NK-92 treated with Interleukin-12 subunit alpha and Interleukin-12 subunit beta, amount 100 ng/mL, for 24 hours (cell line): ENCODE measurements around the gene SYNGR4.

Source experiments
- DNase-seq: peaks from one replicate; lab custom pipeline; 2025; lab: John Stamatoyannopoulos, UW

Gene SYNGR4

GRCh38 chr19:48341515-48342413 lies 22.4 kb upstream of the SYNGR4 start:
- DNase-seq: no peak

GRCh38 chr19:48342414-48342738 lies 21.8 kb upstream of the SYNGR4 start:
- no peak for DNase-seq

DNA sequence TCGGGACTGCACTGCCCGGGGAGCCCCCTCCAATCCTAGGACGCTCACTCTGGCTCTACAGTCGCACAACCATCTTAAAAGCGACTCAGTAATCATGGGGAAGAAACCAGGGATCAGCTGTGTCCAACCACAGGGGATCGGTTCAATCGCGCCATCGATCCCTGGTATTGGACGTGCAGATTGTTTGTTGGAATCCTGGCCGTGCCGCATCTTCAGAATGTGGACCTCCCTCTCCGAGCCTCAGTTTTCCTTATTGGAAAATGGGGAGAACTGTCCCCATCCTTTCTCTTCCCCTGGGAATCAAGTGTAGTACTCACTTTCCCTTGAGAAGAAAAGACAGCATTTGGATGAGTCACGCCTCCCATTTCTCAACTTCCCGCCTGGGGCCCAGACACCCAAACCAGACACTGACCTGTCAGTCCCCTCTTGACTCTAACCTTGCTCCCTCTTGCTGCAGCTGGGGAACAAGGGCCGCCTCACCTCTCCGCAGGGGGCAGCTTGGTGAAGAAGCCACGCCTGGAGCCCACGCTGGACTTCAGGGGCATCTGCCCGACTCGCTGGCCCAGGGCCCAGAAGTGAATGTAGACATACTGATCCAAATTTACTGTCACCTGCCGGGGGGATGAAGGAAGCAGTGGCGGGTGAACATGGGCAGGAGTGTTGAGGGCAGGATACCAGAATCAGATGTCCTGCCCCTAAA lies 21.2 kb upstream of the SYNGR4 start:
- no peak for DNase-seq

DNA sequence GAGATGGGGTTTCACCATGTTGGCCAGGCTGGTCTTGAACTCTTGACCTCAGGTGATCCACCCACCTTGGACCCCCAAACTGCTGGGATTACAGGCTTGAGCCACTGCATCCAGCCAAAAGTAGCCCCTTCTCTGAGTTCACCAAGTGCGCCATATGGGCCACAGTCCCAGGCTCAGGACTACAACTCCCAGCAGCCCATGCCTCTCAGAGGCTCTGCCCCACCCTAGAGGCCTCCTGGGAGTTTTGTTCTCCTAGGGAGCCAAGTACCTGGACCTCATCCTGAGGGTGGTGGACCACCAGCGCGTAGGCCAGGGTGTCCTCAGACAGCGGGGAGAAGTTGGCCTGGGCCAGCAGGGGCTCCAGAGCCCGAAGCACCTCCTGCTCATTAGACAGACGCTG lies 19.3 kb upstream of the SYNGR4 start:
- no peak for DNase-seq

- DNase-seq: no peak
Observed at GRCh38 chr19:48346191-48346590, 18.0 kb upstream of the SYNGR4 start.

DNA sequence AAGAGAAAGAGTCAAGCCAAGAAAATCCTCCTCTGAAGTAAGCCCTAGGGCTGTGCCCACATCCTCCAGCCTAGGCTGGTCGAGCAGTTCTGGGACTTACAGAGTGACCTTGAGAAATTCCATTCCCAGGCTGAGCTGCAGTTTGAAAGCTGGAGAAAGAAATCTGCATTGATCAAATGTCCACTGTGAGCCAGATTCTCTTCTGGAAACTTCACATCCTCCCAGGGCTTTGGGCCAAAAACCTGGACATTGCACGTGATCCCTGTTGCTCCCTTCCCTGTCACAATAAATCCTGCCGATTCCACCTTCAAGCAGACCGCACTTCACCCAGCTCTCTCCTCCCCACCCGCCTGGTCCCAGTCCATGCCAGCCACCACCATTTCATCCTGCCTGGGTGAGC lies 16.1 kb upstream of the SYNGR4 start:
- DNase-seq: no peak

GRCh38 chr19:48348737-48349136 lies 15.4 kb upstream of the SYNGR4 start:
- no peak for DNase-seq

GRCh38 chr19:48350856-48351255 lies 13.3 kb upstream of the SYNGR4 start:
- no peak for DNase-seq

- peak; percentile 51 for DNase-seq
Observed at GRCh38 chr19:48351341-48351752, 12.8 kb upstream of the SYNGR4 start.

- DNase-seq: no peak
Observed at GRCh38 chr19:48353677-48354076, 10.5 kb upstream of the SYNGR4 start.

GRCh38 chr19:48354332-48354992 lies 9.7 kb upstream of the SYNGR4 start:
- no peak for DNase-seq

DNA sequence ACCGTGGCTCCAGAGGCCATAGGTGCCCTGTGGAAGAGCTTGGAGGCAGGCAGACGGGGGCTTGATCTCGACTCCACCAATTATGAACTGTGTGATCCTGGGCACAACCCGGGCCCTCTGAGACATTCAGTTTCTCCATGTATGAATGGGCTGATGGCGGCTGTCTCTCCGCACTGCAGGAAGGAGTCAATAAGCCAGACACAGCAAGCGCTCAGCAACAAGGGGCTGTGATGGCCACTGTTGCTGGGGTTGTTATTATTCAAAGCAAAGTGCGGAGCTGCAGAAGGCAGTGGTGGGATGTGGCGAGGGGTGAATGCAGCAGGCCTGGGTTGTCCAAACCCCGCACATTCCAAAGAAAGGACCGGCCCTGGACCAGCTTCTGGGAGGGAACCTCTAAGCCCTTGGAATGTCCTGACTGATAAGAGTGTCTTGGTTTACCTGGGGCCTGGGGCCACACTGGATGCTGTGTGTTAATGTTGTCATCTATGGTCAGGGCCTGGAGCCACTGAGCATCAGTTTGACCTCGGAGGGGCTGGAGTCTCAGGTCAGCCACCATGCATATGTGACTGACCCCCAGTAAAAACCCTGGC lies 8.7 kb upstream of the SYNGR4 start:
- DNase-seq: no peak

GRCh38 chr19:48359123-48359522 lies 5.0 kb upstream of the SYNGR4 start:
- no peak for DNase-seq

DNA sequence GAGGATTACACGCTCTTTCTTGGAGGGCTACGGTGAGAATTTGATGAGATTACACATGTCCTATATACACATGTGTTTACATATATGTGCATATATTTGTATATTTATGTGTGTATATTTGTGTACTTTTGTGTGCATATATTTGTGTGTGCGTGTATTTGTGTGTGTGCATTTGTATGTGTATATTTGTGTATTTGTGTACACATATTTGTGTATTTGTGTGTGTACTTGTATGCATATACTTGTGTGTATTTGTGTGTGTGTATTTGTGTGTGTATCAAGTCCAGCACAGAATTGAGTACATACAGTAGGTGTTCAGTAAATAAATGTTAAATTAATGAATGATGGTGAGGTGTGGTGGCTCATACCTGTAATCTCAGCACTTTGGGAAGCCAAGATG lies 2.3 kb upstream of the SYNGR4 start:
- no peak for DNase-seq

DNA sequence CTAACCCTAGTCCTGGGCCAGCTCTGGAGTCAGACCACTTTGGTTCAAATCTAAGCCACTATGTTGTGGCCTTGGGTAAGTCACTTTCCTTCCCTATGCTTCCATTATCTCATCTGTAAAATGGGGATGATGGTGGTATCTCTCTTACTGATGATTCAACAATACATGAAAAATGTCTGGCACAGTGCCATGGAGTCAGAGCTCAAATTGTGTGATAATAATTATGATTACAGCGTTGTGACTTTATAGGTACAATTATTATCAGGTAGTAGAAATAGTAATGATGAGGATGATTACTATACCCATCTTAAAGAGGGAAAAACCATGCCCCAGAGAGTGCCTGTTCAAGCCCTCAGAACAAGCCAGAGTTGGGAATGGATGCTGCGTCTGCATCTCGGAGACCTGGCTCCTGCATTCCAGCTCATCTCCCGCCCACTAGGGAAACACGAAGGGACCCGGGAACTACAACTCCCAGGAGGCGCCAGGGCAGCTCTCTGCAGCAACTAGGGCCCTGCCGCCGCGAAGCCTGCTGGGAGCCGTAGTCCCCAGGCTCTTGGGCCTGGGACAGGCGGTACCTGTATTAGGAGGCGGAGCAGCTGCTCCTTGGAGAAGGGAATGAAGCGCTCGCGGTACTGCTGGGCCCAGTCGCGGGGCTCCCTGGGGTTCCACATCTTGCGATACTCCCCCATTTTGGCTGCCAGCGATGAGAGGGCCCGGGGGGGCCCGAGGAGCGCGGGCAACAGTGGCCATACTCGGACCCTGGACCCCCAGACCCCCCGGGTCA lies 1.3 kb upstream of the SYNGR4 start:
- peak; percentile 91 for DNase-seq

DNA sequence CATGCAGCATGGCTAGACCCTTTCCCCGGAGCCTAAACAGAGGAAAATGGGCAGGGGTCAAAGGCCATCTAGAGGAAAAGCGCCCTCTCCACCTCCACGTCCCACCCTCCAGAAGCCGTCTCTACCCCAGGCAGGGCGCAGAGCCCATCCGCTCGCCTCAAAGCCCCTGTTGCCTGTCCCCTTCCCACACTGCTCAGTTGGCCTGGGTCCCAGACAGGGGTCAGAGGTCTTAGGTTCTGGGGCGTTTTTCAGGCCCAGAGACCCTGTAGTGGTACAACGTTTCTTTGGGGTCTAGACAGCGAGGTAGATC lies 712 bp upstream of the SYNGR4 start:
- DNase-seq: no peak

GRCh38 chr19:48364598-48365348 lies 606 bp downstream of the SYNGR4 start:
- no peak for DNase-seq

DNA sequence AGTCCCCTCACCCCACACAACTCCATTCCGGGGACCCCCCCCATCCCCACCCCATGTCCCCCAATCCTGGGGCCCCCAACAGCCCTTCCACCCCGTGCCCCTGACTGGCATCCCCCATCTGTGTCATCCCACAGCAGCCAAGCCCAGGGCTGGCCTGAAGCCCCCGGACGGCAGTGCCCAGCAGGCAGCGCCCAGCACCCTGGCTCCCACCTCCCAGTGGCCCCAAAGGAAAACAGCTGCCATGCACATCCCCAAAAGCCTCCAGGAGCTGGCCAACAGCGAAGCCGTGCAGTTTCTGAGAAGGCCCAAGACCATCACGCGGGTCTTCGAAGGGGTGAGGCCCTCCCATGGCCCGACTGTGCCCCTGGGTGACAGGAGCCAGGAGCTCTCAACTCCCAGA lies 1.4 kb downstream of the SYNGR4 start:
- no peak for DNase-seq

GRCh38 chr19:48367855-48368254 lies 3.7 kb downstream of the SYNGR4 start:
- DNase-seq: no peak

DNA sequence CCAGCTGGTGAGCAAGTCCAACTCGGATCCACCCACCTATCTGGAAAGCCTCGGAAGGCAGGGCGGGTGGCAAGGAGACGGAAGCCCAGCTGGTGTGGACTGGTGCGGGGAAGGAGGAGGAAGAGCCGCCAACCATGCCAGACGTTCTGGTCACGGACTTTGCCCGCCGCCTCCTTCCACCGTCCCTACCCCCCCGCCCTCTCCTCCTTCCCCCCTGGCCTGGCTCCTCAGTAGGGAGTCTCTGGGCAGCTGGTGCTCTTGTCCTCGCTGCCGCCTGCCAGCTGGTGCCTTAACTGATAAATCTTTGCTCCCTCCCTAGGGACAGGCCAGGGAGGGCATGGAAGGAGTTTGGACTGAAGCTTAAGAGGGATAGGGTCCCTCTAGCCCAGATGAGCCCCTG lies 4.8 kb downstream of the SYNGR4 start:
- DNase-seq: no peak

- DNase-seq: no peak
Observed at GRCh38 chr19:48370955-48371354, 6.8 kb downstream of the SYNGR4 start.
